ENCODE measurements around the gene ZNF207. TPM values are rescaled to one million over a fixed set of nuclear protein-coding genes. Genes with fewer than 3 reads are reported as not detected.
"Not testable (repeated sequence)": the region's sequence is repeated elsewhere in the genome, so short reads cannot be mapped to it uniquely, and the experiment has no call there.

Gene ZNF207
- total RNA-seq, 3 donors from 2014 or later (not counting 1 experiment from before 2014, with no cell fraction given) = 378 to 444 (median 428) TPM

DNA sequence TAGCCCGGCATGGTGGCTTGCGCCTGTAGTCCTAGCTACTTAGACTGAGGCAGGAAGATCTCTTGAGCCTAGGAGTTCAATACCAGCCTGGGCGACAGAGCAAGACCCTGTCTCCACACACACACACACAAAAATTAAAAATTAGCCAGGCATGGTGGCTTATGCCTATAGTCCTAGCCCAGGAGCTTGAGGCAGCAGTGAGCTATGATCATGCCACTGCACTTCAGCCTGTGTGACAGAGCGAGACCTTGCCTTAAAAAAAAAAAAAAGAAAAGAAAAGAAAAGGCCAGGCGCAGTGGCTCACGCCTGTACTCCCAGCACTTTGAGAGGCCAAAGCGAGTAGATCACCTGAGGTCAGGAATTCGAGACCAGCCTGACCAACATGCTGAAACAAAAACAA, 31.9 kb upstream of the ZNF207 start:
- H3K36me3 Mint-ChIP-seq = no peaks in the 10 kb centered on the region
- Histone ChIP-seq H3K27ac (ENCODE audit: low read length) (no peak overlapping the region), H3K9me3 (ENCODE audit: control insufficient read depth, insufficient read depth, low read length) (no peaks in the 10 kb centered on the region), H3K4me3 (ENCODE audit: low read length) (no peak overlapping the region), H3K27me3 (ENCODE audit: control insufficient read depth, insufficient read depth, low read length) (peaks cover 3% of the 10 kb centered on the region), H3K36me3 (ENCODE audit: control insufficient read depth, insufficient read depth, low read length) (no peaks in the 10 kb centered on the region), H3K4me1 (ENCODE audit: control insufficient read depth, insufficient read depth, low read length) (peaks cover 12% of the 10 kb centered on the region)
- no peak for ATAC-seq
- no peak overlapping the region for H3K27ac Mint-ChIP-seq
- intact Hi-C loops (cut with micrococcal nuclease) = loop anchor here (2.0 kb wide), 1 partner anchor 115 kb away; no protein-coding TSS in a partner anchor
- DNase-seq = no peak
- 90% methylated on average over 6 of the region's 8 CpGs for WGBS (ENCODE audit: insufficient coverage)
- H3K4me3 Mint-ChIP-seq = peak overlapping the region; percentile 35
- H3K27me3 Mint-ChIP-seq (ENCODE audit: low read depth in 2 of 2) = peaks cover 0 to 3% of the 10 kb centered on the region in 2 donors
- no peaks in the 10 kb centered on the region for H3K9me3 Mint-ChIP-seq
- TF ChIP-seq, protein P1, sequence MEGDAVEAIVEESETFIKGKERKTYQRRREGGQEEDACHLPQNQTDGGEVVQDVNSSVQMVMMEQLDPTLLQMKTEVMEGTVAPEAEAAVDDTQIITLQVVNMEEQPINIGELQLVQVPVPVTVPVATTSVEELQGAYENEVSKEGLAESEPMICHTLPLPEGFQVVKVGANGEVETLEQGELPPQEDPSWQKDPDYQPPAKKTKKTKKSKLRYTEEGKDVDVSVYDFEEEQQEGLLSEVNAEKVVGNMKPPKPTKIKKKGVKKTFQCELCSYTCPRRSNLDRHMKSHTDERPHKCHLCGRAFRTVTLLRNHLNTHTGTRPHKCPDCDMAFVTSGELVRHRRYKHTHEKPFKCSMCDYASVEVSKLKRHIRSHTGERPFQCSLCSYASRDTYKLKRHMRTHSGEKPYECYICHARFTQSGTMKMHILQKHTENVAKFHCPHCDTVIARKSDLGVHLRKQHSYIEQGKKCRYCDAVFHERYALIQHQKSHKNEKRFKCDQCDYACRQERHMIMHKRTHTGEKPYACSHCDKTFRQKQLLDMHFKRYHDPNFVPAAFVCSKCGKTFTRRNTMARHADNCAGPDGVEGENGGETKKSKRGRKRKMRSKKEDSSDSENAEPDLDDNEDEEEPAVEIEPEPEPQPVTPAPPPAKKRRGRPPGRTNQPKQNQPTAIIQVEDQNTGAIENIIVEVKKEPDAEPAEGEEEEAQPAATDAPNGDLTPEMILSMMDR (IDR thresholded peaks at IDR 0.05) = no peak
- H3K4me1 Mint-ChIP-seq = peaks cover 0 to 5% of the 10 kb centered on the region in 2 donors

DNA sequence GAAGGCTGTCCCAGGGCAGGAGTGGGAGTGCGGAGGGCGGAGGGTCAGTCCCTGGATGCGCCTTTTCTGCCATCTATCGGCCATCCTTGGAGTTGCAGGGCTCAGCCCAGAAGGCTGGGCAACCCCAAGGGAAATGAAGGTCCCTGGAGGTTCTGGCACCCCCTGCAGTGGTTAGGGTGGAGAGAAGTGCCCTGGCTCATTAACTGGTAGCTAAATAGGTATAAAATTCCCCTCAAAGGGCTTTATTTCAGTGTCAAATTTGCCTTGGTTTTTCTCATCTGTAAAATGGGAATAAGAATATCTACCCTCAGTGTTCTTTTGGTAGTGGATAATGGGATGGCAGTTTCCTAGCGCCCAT, 30.4 kb upstream of the ZNF207 start:
- DNase-seq = peak; percentile 76 to 84
- Mint-ChIP-seq H3K36me3 (no peaks in the 10 kb centered on the region), H3K4me1 (peaks cover 0 to 11% of the 10 kb centered on the region in 2 donors), H3K9me3 (no peaks in the 10 kb centered on the region), H3K27ac (peak overlapping the region in 1 of 2 donors; percentile 54), H3K4me3 (peak overlapping the region; percentile 78), H3K27me3 (ENCODE audit: low read depth in 2 of 2) (peaks cover 0 to 3% of the 10 kb centered on the region in 2 donors)
- H3K4me3 ChIP-seq (ENCODE audit: low read length) = peak overlapping the region; percentile 18
- intact Hi-C loops (cut with micrococcal nuclease) = loop anchor here (1.0 to 2.0 kb wide), 2 partner anchors 66 to 117 kb away; no protein-coding TSS in a partner anchor
- H3K4me1 ChIP-seq (ENCODE audit: control insufficient read depth, insufficient read depth, low read length) = peaks cover 23% of the 10 kb centered on the region
- ATAC-seq = peak; percentile 90 to 97 (median 95)
- H3K9me3 ChIP-seq (ENCODE audit: control insufficient read depth, insufficient read depth, low read length) = no peaks in the 10 kb centered on the region
- TF ChIP-seq, protein P1 (IDR thresholded peaks at IDR 0.05) = peak; percentile 93
- WGBS (ENCODE audit: insufficient coverage) = 18% methylated on average over 5 of the region's 5 CpGs
- H3K27ac ChIP-seq (ENCODE audit: low read length) = no peak overlapping the region
- H3K36me3 ChIP-seq (ENCODE audit: control insufficient read depth, insufficient read depth, low read length) = no peaks in the 10 kb centered on the region
- peaks cover 3% of the 10 kb centered on the region for H3K27me3 ChIP-seq (ENCODE audit: control insufficient read depth, insufficient read depth, low read length)

DNA sequence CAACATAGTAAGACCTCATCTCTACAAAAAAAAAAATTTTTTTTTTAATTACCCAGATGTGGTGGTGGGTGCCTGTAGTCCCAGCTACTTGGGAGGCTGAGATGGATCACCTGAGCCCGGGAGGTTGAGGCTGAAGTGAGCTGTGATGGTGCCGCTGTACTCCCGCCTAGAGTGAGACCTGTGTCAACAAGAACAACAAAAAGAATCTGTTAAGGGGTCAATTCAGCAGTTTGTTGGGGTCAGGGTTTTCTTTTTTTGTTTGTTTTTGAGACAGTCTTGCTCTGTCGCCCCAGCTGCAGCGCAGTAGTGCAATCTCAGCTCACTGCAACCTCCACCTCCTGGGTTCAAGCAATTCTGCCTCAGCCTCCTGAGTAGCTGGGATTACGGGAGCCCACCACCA, 29.9 kb upstream of the ZNF207 start:
- H3K4me3 ChIP-seq (ENCODE audit: low read length); H3K27me3 Mint-ChIP-seq (ENCODE audit: low read depth in 2 of 2); H3K9me3 ChIP-seq (ENCODE audit: control insufficient read depth, insufficient read depth, low read length); DNase-seq; H3K4me3 Mint-ChIP-seq; H3K27ac Mint-ChIP-seq; H3K27ac ChIP-seq (ENCODE audit: low read length); ATAC-seq; intact Hi-C loops (cut with micrococcal nuclease); H3K9me3 Mint-ChIP-seq; H3K36me3 ChIP-seq (ENCODE audit: control insufficient read depth, insufficient read depth, low read length); H3K36me3 Mint-ChIP-seq; H3K27me3 ChIP-seq (ENCODE audit: control insufficient read depth, insufficient read depth, low read length): not testable (repeated sequence)
- H3K4me1 ChIP-seq (ENCODE audit: control insufficient read depth, insufficient read depth, low read length) = peaks cover 23% of the 10 kb centered on the region
- 100% methylated on average over 6 of the region's 6 CpGs for WGBS (ENCODE audit: insufficient coverage)
- peaks cover 0 to 11% of the 10 kb centered on the region in 2 donors for H3K4me1 Mint-ChIP-seq

DNA sequence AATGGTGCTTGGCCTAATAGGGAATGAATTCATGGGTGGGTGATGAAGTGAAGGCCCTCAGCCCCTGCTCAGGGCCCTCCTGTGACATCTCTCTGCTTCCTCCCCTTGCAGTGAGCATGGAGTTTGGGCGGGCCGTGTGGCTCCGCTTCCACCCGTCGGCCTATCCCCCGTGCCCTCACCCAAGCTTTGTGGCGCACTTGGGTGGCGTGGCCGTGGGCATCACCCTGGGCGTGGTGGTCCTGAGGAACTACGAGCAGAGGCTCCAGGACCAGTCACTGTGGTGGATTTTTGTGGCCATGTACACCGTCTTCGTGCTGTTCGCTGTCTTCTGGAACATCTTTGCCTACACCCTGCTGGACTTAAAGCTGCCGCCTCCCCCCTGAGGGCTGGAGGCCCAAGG, 29.1 kb upstream of the ZNF207 start:
- Mint-ChIP-seq H3K36me3 (no peaks in the 10 kb centered on the region), H3K27ac (no peak overlapping the region), H3K4me1 (peaks cover 0 to 11% of the 10 kb centered on the region in 2 donors), H3K4me3 (no peak overlapping the region), H3K9me3 (no peaks in the 10 kb centered on the region), H3K27me3 (ENCODE audit: low read depth in 2 of 2) (peaks cover 0 to under 1% of the 10 kb centered on the region in 2 donors)
- Histone ChIP-seq H3K27me3 (ENCODE audit: control insufficient read depth, insufficient read depth, low read length) (peaks cover 3% of the 10 kb centered on the region), H3K9me3 (ENCODE audit: control insufficient read depth, insufficient read depth, low read length) (no peaks in the 10 kb centered on the region), H3K36me3 (ENCODE audit: control insufficient read depth, insufficient read depth, low read length) (no peaks in the 10 kb centered on the region), H3K4me1 (ENCODE audit: control insufficient read depth, insufficient read depth, low read length) (peaks cover 23% of the 10 kb centered on the region), H3K27ac (ENCODE audit: low read length) (no peak overlapping the region), H3K4me3 (ENCODE audit: low read length) (no peak overlapping the region)
- no peak for DNase-seq
- intact Hi-C loops (cut with micrococcal nuclease) = no loop called here
- ATAC-seq = no peak
- TF ChIP-seq, protein P1 (IDR thresholded peaks at IDR 0.05) = no peak
- 94% methylated on average over 15 of the region's 15 CpGs for WGBS (ENCODE audit: insufficient coverage)
